8988T (cell line): ENCODE data around the gene PLA2G2D.
"Not testable (repeated sequence)": the region's sequence is repeated elsewhere in the genome, so short reads cannot be mapped to it uniquely, and the experiment has no call there.

Experiments used
- DNase-seq: peaks from one replicate; pipeline ENCODE4 v3.0.0; 2011

PLA2G2D gene

GRCh38 chr1:20142001-20142710 is 22.8 kb upstream of the PLA2G2D start:
- no peak for DNase-seq

GRCh38 chr1:20141466-20141865 is 22.1 kb upstream of the PLA2G2D start:
- no peak for DNase-seq

- DNase-seq: no peak
Observed at GRCh38 chr1:20141001-20141400, 21.7 kb upstream of the PLA2G2D start.

GRCh38 chr1:20139776-20140612 is 20.7 kb upstream of the PLA2G2D start:
- DNase-seq: no peak

GRCh38 chr1:20138961-20139550 is 19.7 kb upstream of the PLA2G2D start, which contains the start of gene PLA2G2F:
PLA2G2F (plus strand) TSS chr1:20139323; CDS start chr1:20139428, 105 bp downstream.
- DNase-seq: no peak

- no peak for DNase-seq
Observed at GRCh38 chr1:20138346-20138745, 19.0 kb upstream of the PLA2G2D start.

- DNase-seq: no peak
Observed at GRCh38 chr1:20137604-20138003, 18.3 kb upstream of the PLA2G2D start.

- DNase-seq: no peak
Observed at GRCh38 chr1:20137055-20137454, 17.7 kb upstream of the PLA2G2D start.

GRCh38 chr1:20136249-20136648 is 16.9 kb upstream of the PLA2G2D start:
- DNase-seq: no peak

GRCh38 chr1:20134995-20135394 is 15.7 kb upstream of the PLA2G2D start:
- no peak for DNase-seq

GRCh38 chr1:20130518-20130917 is 11.2 kb upstream of the PLA2G2D start:
- not testable (repeated sequence) for DNase-seq

GRCh38 chr1:20126806-20127440 is 7.6 kb upstream of the PLA2G2D start:
- no peak for DNase-seq

GRCh38 chr1:20126041-20126805 is 6.9 kb upstream of the PLA2G2D start:
- DNase-seq: no peak

GRCh38 chr1:20125100-20125499 is 5.8 kb upstream of the PLA2G2D start:
- no peak for DNase-seq

- no peak for DNase-seq
Observed at GRCh38 chr1:20124456-20125057, 5.2 kb upstream of the PLA2G2D start.

GRCh38 chr1:20123722-20124455 is 4.6 kb upstream of the PLA2G2D start:
- DNase-seq: no peak

- no peak for DNase-seq
Observed at GRCh38 chr1:20120796-20121195, 1.5 kb upstream of the PLA2G2D start.

GRCh38 chr1:20117236-20117635 is 2.1 kb downstream of the PLA2G2D start:
- no peak for DNase-seq

- no peak for DNase-seq
Observed at GRCh38 chr1:20115916-20116315, 3.4 kb downstream of the PLA2G2D start.

GRCh38 chr1:20115479-20115878 is 3.9 kb downstream of the PLA2G2D start:
- no peak for DNase-seq

- DNase-seq: no peak
Observed at GRCh38 chr1:20114021-20114648, 5.2 kb downstream of the PLA2G2D start.
